Gastrocnemius medialis (tissue), 4 donors: ENCODE results near the gene FMO4. TPM values are rescaled to one million over a fixed set of nuclear protein-coding genes. Genes with fewer than 3 reads are reported as not detected.
"Not testable (repeated sequence)": the region's sequence is repeated elsewhere in the genome, so short reads cannot be mapped to it uniquely, and the experiment has no call there.

ENCODE experiments used
- ATAC-seq, 2 donors: fragments of 150-250 bp; one replicate each; pipeline ENCODE4 v1.9.1; 2016
- DNase-seq, 2 donors: peaks; one replicate each; pipeline ENCODE4 v3.0.0-alpha.2; 2019
- H3K27ac ChIP-seq, 4 donors: fragments of 200-600 bp; sonication (generic); 1 replicate in 1 of 4; 2 replicates in 3 of 4; pipeline ENCODE4 v1.5.1; 2016 to 2018; ENCODE audit warnings: mild to moderate bottlenecking in 2 of 4, moderate library complexity in 1 of 4
- H3K27me3 ChIP-seq, 3 donors: fragments of 200-600 bp; sonication (generic) in 2 of 3; 1 replicate in 1 of 3; 2 replicates in 2 of 3; pipeline versions ENCODE4 v1.5.1 to v1.6.0; 2016 to 2019; ENCODE audit warnings: mild to moderate bottlenecking in 1 of 3, moderate library complexity in 1 of 3
- H3K36me3 ChIP-seq, 2 donors: fragments of 200-600 bp; sonication (generic) in 1 of 2; one replicate each; pipeline ENCODE4 v1.5.1; 2017 to 2018
- H3K4me1 ChIP-seq, 2 donors: fragments of 200-600 bp; sonication (generic) in 1 of 2; one replicate each; pipeline ENCODE4 v1.5.1; 2016 to 2017; ENCODE audit warnings: mild to moderate bottlenecking in 2 of 2
- H3K4me3 ChIP-seq, 4 donors: fragments of 200-600 bp; sonication (generic) in 3 of 4; 1 replicate in 1 of 4; 2 replicates in 3 of 4; pipeline ENCODE4 v1.5.1; 2016 to 2019; ENCODE audit warnings: mild to moderate bottlenecking in 2 of 4
- H3K9me3 ChIP-seq, 3 donors: fragments of 200-600 bp; sonication (generic) in 2 of 3; 1 replicate in 1 of 3; 2 replicates in 2 of 3; pipeline ENCODE4 v1.5.1; 2016 to 2019
- CTCF ChIP-seq, 5 experiments: fragments of 450-650 bp in 3 of 5; fragments of 200-600 bp in 2 of 5; sonication (generic) in 2 of 5; IDR thresholded peaks in 4 of 5; conservative IDR thresholded peaks in 1 of 5; 1 replicate in 4 of 5; 2 replicates in 1 of 5; pipeline ENCODE4 v1.5.1; 2016 to 2019; ENCODE audit warnings: antibody characterized with exemption in 5 of 5, mild to moderate bottlenecking in 3 of 5, moderate library complexity in 3 of 5
- POLR2A ChIP-seq, 2 donors: fragments of 450-650 bp; IDR thresholded peaks; one replicate each; pipeline ENCODE4 v1.6.1; 2017; ENCODE audit warnings: antibody characterized with exemption in 2 of 2, mild to moderate bottlenecking in 2 of 2, moderate library complexity in 2 of 2
- in situ Hi-C, 4 donors: fragments of 200-750 bp; cut with MboI; loops; one replicate each; pipeline versions ENCODE4 v1.15.0 to v1.8.0; 2017; ENCODE audit warnings: low sequenced_read_pairs in 4 of 4
- intact Hi-C: fragments of 100-400 bp; cut with DNase I; formaldehyde crosslinking; loops from one replicate; pipeline ENCODE4 v1.15.1; 2023; ENCODE audit warnings: low total_unique reads
- total RNA-seq, 4 donors: library from RNA; depleted of rRNA; stranded (reverse); fragments of >200 nt; gene quantifications; one replicate each; pipeline versions ENCODE4 v1.1.0 to v1.2.3, GENCODE V29; 2016

FMO4 gene
- total RNA-seq, 4 donors from 2014 or later = 0.36 to 2.9 (median 0.94) TPM

GRCh38 chr1:171379846-171380245 lies 65.9 kb downstream of the FMO4 start:
- Histone ChIP-seq H3K36me3 (no peaks in the 10 kb centered on the region), H3K4me3 (no peak overlapping the region), H3K27ac (no peak overlapping the region), H3K27me3 (no peaks in the 10 kb centered on the region), H3K9me3 (no peaks in the 10 kb centered on the region), H3K4me1 (no peaks in the 10 kb centered on the region)
- no peak for DNase-seq
- no peak for ATAC-seq
- intact Hi-C loops = no loop called here
- in situ Hi-C loops = no loop called here
- TF ChIP-seq CTCF (IDR thresholded peaks at IDR 0.05 in 4 of 5, conservative IDR thresholded peaks at IDR 0.05 in 1 of 5) (no peak), POLR2A (IDR thresholded peaks at IDR 0.05) (no peak)

GRCh38 chr1:171381866-171382210 lies 67.9 kb downstream of the FMO4 start:
- H3K9me3 ChIP-seq = no peaks in the 10 kb centered on the region
- ATAC-seq = no peak
- H3K27me3 ChIP-seq = no peaks in the 10 kb centered on the region
- no peak for DNase-seq
- no peak for TF ChIP-seq POLR2A (IDR thresholded peaks at IDR 0.05)
- no peak for TF ChIP-seq CTCF (IDR thresholded peaks at IDR 0.05 in 4 of 5, conservative IDR thresholded peaks at IDR 0.05 in 1 of 5)
- in situ Hi-C loops = no loop called here
- no peak overlapping the region for H3K4me3 ChIP-seq
- intact Hi-C loops = no loop called here
- no peak overlapping the region for H3K27ac ChIP-seq
- H3K36me3 ChIP-seq = no peaks in the 10 kb centered on the region
- no peaks in the 10 kb centered on the region for H3K4me1 ChIP-seq

GRCh38 chr1:171384496-171384895 lies 70.5 kb downstream of the FMO4 start:
- Histone ChIP-seq H3K9me3 (no peaks in the 10 kb centered on the region), H3K27ac (no peak overlapping the region), H3K4me3 (no peak overlapping the region), H3K36me3 (no peaks in the 10 kb centered on the region), H3K27me3 (no peaks in the 10 kb centered on the region), H3K4me1 (no peaks in the 10 kb centered on the region)
- TF ChIP-seq POLR2A (IDR thresholded peaks at IDR 0.05) (no peak), CTCF (IDR thresholded peaks at IDR 0.05 in 4 of 5, conservative IDR thresholded peaks at IDR 0.05 in 1 of 5) (no peak)
- intact Hi-C loops = no loop called here
- ATAC-seq (no peak), DNase-seq (no peak)
- in situ Hi-C loops = no loop called here

- no peaks in the 10 kb centered on the region for H3K9me3 ChIP-seq
- intact Hi-C loops = no loop called here
- DNase-seq = no peak
- in situ Hi-C loops = no loop called here
- no peaks in the 10 kb centered on the region for H3K4me1 ChIP-seq
- TF ChIP-seq POLR2A (IDR thresholded peaks at IDR 0.05) = no peak
- TF ChIP-seq CTCF (IDR thresholded peaks at IDR 0.05 in 4 of 5, conservative IDR thresholded peaks at IDR 0.05 in 1 of 5) = no peak
- H3K27ac ChIP-seq = no peak overlapping the region
- H3K27me3 ChIP-seq = no peaks in the 10 kb centered on the region
- ATAC-seq = no peak
- no peaks in the 10 kb centered on the region for H3K36me3 ChIP-seq
- H3K4me3 ChIP-seq = no peak overlapping the region
Observed at GRCh38 chr1:171389171-171389570, 75.2 kb downstream of the FMO4 start.

GRCh38 chr1:171390740-171391139 lies 76.8 kb downstream of the FMO4 start:
- H3K4me3 ChIP-seq, H3K36me3 ChIP-seq, ATAC-seq, intact Hi-C loops, H3K9me3 ChIP-seq, DNase-seq, in situ Hi-C loops, H3K4me1 ChIP-seq, H3K27me3 ChIP-seq, H3K27ac ChIP-seq: not testable (repeated sequence)

Other genes with a start within 250 kb of the FMO4 start
- 1 to 10 TPM; 2.1 to 3.3 (median 2.6) TPM for gene FMO3, start 223.3 kb upstream of the FMO4 start, total RNA-seq
- 10 to 100 TPM; 13.2 to 25.1 (median 22.5) TPM for gene FMO2, start 128.9 kb upstream of the FMO4 start, total RNA-seq
- under 1 TPM in 1 of 4 donors, not detected in 3; 0.36 TPM for gene FMO1, start 65.7 kb upstream of the FMO4 start, total RNA-seq
- 10 to 100 TPM; 40.9 to 45.7 (median 42.0) TPM for gene PRRC2C, start 171.3 kb downstream of the FMO4 start, total RNA-seq